Measurements from ENCODE around the gene ACAD9.

Gene ACAD9

GRCh38 chr3:128935922-128936321, 56.5 kb downstream of the ACAD9 start:
- no peak for DNase-seq (ENCODE audit: low read depth)

- DNase-seq (ENCODE audit: low read depth) = no peak
Measured at GRCh38 chr3:128936341-128936740, 56.9 kb downstream of the ACAD9 start.

GRCh38 chr3:128940252-128940651, 60.8 kb downstream of the ACAD9 start:
- no peak for DNase-seq (ENCODE audit: low read depth)

GRCh38 chr3:128942161-128942952, 62.9 kb downstream of the ACAD9 start:
- DNase-seq (ENCODE audit: low read depth) = no peak

- no peak for DNase-seq (ENCODE audit: low read depth)
Measured at GRCh38 chr3:128945041-128945877, 65.8 kb downstream of the ACAD9 start.

- no peak for DNase-seq (ENCODE audit: low read depth)
Measured at GRCh38 chr3:128945878-128946175, 66.4 kb downstream of the ACAD9 start.

GRCh38 chr3:128946411-128946810, 67.0 kb downstream of the ACAD9 start:
- DNase-seq (ENCODE audit: low read depth) = peak; percentile 33

- DNase-seq (ENCODE audit: low read depth) = no peak
Measured at GRCh38 chr3:128949158-128949557, 69.7 kb downstream of the ACAD9 start.

GRCh38 chr3:128950223-128950938, 71.0 kb downstream of the ACAD9 start:
- DNase-seq (ENCODE audit: low read depth) = no peak

- DNase-seq (ENCODE audit: low read depth) = no peak
Measured at GRCh38 chr3:128956440-128956839, 77.0 kb downstream of the ACAD9 start.
